Calu3 (cell line): ENCODE results near the gene GDPD5. TPM values are rescaled to one million over a fixed set of nuclear protein-coding genes. Genes with fewer than 3 reads are reported as not detected.

Experiments used
- BruUV-seq: library from RNA; stranded (reverse); fragments of 400-500 nt; replicated peaks from 2 replicates; lab custom pipeline; 2021; lab: Mats Ljungman, UMichigan
- CTCF ChIA-PET: fragments of 300-600 bp; sonication (Branson Sonifier 250); formaldehyde crosslinking; loops from one replicate; lab custom pipeline; 2022; ENCODE audit warnings: antibody characterized with exemption; lab: Charles Lee
- DNase-seq: peaks from one replicate; pipeline ENCODE4 v3.0.0; 2022
- H3K27ac Mint-ChIP-seq: one replicate; pipeline ENCODE4 v1.8.0; 2022; ENCODE audit warnings: mixed read lengths; ENCODE audit not compliant: unreplicated experiment
- H3K27me3 Mint-ChIP-seq: one replicate; pipeline ENCODE4 v1.8.0; 2022; ENCODE audit warnings: mixed read lengths; ENCODE audit not compliant: unreplicated experiment
- H3K36me3 Mint-ChIP-seq: one replicate; pipeline ENCODE4 v1.8.0; 2022; ENCODE audit warnings: mild to moderate bottlenecking, moderate library complexity, mixed read lengths; ENCODE audit not compliant: insufficient read depth, unreplicated experiment
- H3K4me1 Mint-ChIP-seq: one replicate; pipeline ENCODE4 v1.8.0; 2022; ENCODE audit warnings: mild to moderate bottlenecking, low read depth, mixed read lengths; ENCODE audit not compliant: unreplicated experiment
- H3K4me3 Mint-ChIP-seq: one replicate; pipeline ENCODE4 v1.8.0; 2022; ENCODE audit warnings: mild to moderate bottlenecking, low read depth, moderate library complexity, mixed read lengths; ENCODE audit not compliant: unreplicated experiment
- H3K9me3 Mint-ChIP-seq: one replicate; pipeline ENCODE4 v1.8.0; 2022; ENCODE audit warnings: low read depth, mixed read lengths; ENCODE audit not compliant: unreplicated experiment
- CTCF ChIP-seq: fragments of 200-600 bp; IDR thresholded peaks from one replicate; pipeline ENCODE4 v1.8.0; 2022; ENCODE audit warnings: antibody characterized with exemption; ENCODE audit not compliant: unreplicated experiment
- intact Hi-C: fragments of 100-400 bp; cut with micrococcal nuclease; formaldehyde crosslinking; loops from one replicate; pipeline ENCODE4 v1.10.0; 2022; ENCODE audit not compliant: unreplicated experiment
- total RNA-seq: library from RNA; stranded (reverse); gene quantifications from 2 replicates; pipeline ENCODE4 v1.2.3, GENCODE V29; 2022

Gene GDPD5
- total RNA-seq, 1 experiment from 2014 or later = 7.0 TPM

DNA sequence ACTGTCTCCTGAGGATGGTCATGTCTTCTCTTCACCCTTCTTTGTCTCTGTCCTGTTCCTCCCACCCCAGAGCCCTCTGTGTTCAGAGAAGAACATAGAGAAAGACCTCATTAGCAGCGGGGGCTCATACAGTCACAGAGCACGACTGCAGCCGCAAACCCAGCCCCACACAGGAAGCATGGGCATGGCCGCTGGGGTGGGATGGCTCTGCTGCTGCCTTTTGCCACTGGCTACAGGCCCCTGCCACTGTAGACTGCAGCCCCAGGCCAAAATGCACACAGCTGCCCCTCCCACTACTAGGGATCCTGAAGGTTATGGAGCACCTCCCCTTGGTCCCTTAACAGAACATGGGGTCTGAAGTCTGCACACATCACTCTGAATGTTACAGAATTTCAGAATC, 57.9 kb downstream of the GDPD5 start:
- CTCF ChIA-PET = interaction anchor here (0.7 kb wide), 1 partner anchor 31 kb away, joined by 4 read pairs; no protein-coding TSS in a partner anchor
- intact Hi-C loops = no loop called here
- no peak for DNase-seq
- Mint-ChIP-seq H3K4me1 (peaks cover 10% of the 10 kb centered on the region), H3K9me3 (no peaks in the 10 kb centered on the region), H3K27ac (no peak overlapping the region), H3K36me3 (no peaks in the 10 kb centered on the region), H3K27me3 (peaks cover 59% of the 10 kb centered on the region), H3K4me3 (no peak overlapping the region)
- BruUV-seq = no TSS peak
- TF ChIP-seq CTCF = no peak

DNA sequence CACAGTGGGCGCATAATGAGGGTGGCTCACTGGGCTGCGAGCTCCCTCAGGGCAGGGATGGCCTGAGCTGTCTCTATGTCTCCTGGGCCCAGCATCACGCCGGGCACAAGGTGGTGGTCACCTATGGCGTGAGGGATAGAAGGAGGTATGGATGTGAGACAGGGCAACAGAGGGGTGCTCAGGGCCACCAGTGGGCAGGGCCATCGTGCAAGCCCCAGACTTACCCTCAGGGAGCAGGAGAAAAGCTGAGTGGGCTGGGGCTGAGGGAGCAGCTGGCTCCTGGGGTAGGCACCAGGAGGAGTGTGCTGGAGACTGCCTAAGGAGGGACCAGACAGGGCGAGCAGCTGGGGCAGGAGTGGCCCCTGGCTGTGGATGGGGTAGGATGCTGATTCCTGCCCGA, 58.4 kb downstream of the GDPD5 start:
- H3K36me3 Mint-ChIP-seq = no peaks in the 10 kb centered on the region
- no peak overlapping the region for H3K27ac Mint-ChIP-seq
- no TSS peak for BruUV-seq
- intact Hi-C loops = no loop called here
- peaks cover 53% of the 10 kb centered on the region for H3K27me3 Mint-ChIP-seq
- no peak for DNase-seq
- TF ChIP-seq CTCF = no peak
- no peaks in the 10 kb centered on the region for H3K9me3 Mint-ChIP-seq
- CTCF ChIA-PET = no interaction called here
- H3K4me3 Mint-ChIP-seq = no peak overlapping the region
- H3K4me1 Mint-ChIP-seq = peaks cover 10% of the 10 kb centered on the region

DNA sequence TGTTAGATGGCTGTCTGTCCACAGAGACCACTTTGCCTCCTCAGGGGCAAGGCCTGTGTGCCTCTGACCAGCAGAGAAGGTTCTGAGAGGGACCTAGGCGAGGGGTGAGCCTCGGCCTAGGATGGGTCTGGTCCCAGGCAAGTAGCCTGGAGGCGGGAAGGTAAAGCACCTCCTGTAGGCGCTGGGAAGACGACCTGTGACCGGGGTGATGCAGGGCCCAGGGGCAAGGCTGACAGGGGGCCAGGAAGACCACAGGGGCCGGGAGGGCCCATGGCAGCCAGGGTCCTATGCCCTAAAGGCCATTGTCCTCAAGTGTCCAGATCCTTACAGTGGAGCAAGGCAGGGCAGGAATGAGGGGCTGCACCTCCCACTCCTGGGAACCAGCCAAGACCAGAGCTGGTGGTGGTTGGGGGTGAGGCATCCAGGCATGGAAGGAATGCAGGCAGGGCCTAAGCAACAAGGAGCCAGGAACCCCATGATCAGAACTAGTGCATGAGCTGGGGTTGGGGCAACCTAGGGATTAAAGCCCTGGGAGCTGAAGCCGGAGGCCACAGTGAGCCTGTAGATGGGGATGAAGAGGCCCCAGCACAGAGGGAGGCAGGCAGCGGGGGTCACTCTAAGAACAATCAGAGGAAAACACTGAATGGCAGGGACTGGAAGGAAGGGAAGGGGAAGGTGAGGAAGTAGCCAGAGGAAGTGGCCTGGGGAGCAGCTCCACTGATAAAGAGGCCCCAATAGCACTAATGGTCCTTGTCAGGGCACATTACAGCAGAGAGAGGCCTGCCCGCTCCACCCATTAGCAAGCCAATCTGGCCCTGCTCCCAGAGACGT, 59.8 kb downstream of the GDPD5 start:
- Mint-ChIP-seq H3K4me1 (peaks cover 10% of the 10 kb centered on the region), H3K9me3 (no peaks in the 10 kb centered on the region), H3K27me3 (peaks cover 42% of the 10 kb centered on the region), H3K27ac (no peak overlapping the region), H3K4me3 (no peak overlapping the region), H3K36me3 (no peaks in the 10 kb centered on the region)
- no peak for DNase-seq
- TF ChIP-seq CTCF = no peak
- CTCF ChIA-PET = no interaction called here
- no TSS peak for BruUV-seq
- intact Hi-C loops = no loop called here

DNA sequence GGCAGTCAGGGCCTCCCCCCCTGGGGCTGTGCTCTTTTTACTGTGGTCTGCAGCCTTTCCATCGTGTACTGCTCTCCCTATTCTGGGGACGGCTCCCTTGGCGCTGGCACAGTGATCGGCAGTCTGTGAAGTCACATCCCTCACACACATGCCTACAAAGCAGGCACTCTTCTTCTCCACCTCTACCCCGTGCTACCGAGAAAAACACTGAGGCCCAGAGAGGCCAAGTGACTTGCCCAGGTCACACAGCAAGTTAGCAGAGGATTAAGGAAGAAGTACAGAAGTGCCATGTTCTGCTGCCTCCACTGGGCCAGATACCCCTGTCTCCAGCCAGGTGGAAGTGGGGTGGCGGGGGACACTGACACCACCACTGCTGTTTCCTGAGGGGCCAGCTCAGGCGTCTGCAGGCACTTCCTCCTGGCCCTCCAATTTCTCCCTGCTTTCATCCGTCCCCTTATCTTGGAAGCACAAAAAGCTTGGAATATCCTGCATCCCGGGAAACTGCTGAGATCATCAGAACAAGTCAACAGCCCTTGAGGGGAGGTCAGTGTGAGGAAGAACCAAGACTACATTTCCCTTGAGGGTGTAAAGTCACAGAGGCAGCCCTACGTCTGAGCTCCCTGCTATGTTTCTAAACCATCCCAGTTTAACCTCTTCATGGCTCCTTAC, 62.5 kb downstream of the GDPD5 start:
- no peaks in the 10 kb centered on the region for H3K36me3 Mint-ChIP-seq
- peaks cover 25% of the 10 kb centered on the region for H3K27me3 Mint-ChIP-seq
- BruUV-seq = no TSS peak
- H3K27ac Mint-ChIP-seq = no peak overlapping the region
- no peak for TF ChIP-seq CTCF
- CTCF ChIA-PET = no interaction called here
- intact Hi-C loops = no loop called here
- no peak overlapping the region for H3K4me3 Mint-ChIP-seq
- DNase-seq = no peak
- H3K4me1 Mint-ChIP-seq = peaks cover 10% of the 10 kb centered on the region
- no peaks in the 10 kb centered on the region for H3K9me3 Mint-ChIP-seq
